Adrenal gland (tissue), 12 donors: Measurements from ENCODE around the gene HEPHL1. TPM values are rescaled to one million over a fixed set of nuclear protein-coding genes. Genes with fewer than 3 reads are reported as not detected.

Experiments used
- DNase-seq, 7 donors: peaks; one replicate each; pipeline ENCODE4 v3.0.0-alpha.2; 2019 to 2020
- H3K27ac ChIP-seq, 5 donors: fragments of 200-600 bp; sonication (generic) in 4 of 5; 1 replicate in 3 of 5; 2 replicates in 2 of 5; pipeline versions ENCODE4 v1.5.1 to v1.8.0; 2016 to 2020; ENCODE audit warnings: mild to moderate bottlenecking in 1 of 5
- H3K27me3 ChIP-seq: fragments of 200-600 bp; 2 replicates; pipeline ENCODE4 v1.8.0; 2021
- H3K36me3 ChIP-seq, 2 donors: fragments of 200-600 bp; replicated peaks in 1 of 2; 1 replicate in 1 of 2; 2 replicates in 1 of 2; pipeline versions ENCODE4 v1.5.1 to v1.8.0; 2018 to 2022
- H3K4me1 ChIP-seq, 2 donors: fragments of 200-600 bp; replicated peaks in 1 of 2; 1 replicate in 1 of 2; 2 replicates in 1 of 2; pipeline versions ENCODE4 v1.5.1 to v1.8.0; 2018 to 2021
- H3K4me3 ChIP-seq, 4 donors: fragments of 200-600 bp; sonication (generic) in 3 of 4; one replicate each; pipeline ENCODE4 v1.5.1; 2016 to 2018
- H3K9me3 ChIP-seq, 3 donors: fragments of 200-600 bp; sonication (generic) in 1 of 3; replicated peaks in 1 of 3; 1 replicate in 2 of 3; 2 replicates in 1 of 3; pipeline versions ENCODE4 v1.5.1 to v1.8.0; 2016 to 2021
- POLR2A ChIP-seq, 2 donors: fragments of 450-650 bp; IDR thresholded peaks; one replicate each; pipeline ENCODE4 v1.6.1; 2017; ENCODE audit warnings: antibody characterized with exemption in 2 of 2, mild to moderate bottlenecking in 2 of 2, moderate library complexity in 1 of 2
- WGBS, 4 donors: extraction: QIAGEN DNeasy Blood & Tissue Kit in 2 of 4; methylation state at CpG; one replicate each; pipeline versions ENCODE4 v1.1.5 to v1.1.7; 2013 to 2017; 5-methylcytosine and 5-hydroxymethylcytosine counted together
- intact Hi-C, 2 donors: fragments of 100-400 bp; cut with DNase I; formaldehyde crosslinking; loops; one replicate each; pipeline versions ENCODE4 v1.14.1 to v1.15.0; 2022 to 2023
- polyA plus RNA-seq, 3 donors: library from polyadenylated mRNA; stranded (reverse); fragments of 200-250 nt in 2 of 3; fragments of 350-450 nt in 1 of 3; fragmentation: Illumina TruSeq in 1 of 3; extraction: RNeasy Lipid Tissue Mini Kit (QIAGEN cat#74804) in 1 of 3; gene quantifications; one replicate each; pipeline ENCODE4 v1.2.3, GENCODE V29; 2013 to 2014
- total RNA-seq, 9 donors: library from RNA; depleted of rRNA in 4 of 9; stranded (reverse); fragments of >200 nt in 4 of 9; fragments of 120-200 nt in 1 of 9; fragmentation: NEBNext Ultra II Directional in 1 of 9; extraction: Animal tissue kit (Norgen Biotek cat#: 25700) in 1 of 9; gene quantifications; one replicate each; pipeline versions ENCODE4 v1.1.0 to v1.2.4, GENCODE V29; 2013 to 2023
- TF ChIP-seq, protein P1 (sequence below), 6 experiments: fragments of 450-650 bp in 4 of 6; fragments of 200-600 bp in 2 of 6; sonication (generic) in 1 of 6; IDR thresholded peaks; 1 replicate in 5 of 6; 2 replicates in 1 of 6; pipeline versions ENCODE4 v1.5.1 to v1.8.0; 2016 to 2021; ENCODE audit warnings: antibody characterized with exemption in 6 of 6, mild to moderate bottlenecking in 2 of 6, moderate library complexity in 1 of 6
- donor health status: healthy with polysubstance abuse.
- donor health status: Bipolar disorder and iron deficiency.
- donor health status: DM: yes; HTN: yes; CAD: no.
- donor health status: DM: no; HTN: no; CAD: no.
- donor health status: DM: no; HTN: no; CAD: no.
- donor health status: DM: yes; HTN: yes; CAD: no.

The HEPHL1 gene
- total and polyA plus RNA-seq, 12 donors: 0.06 TPM; not detected in 11

DNA sequence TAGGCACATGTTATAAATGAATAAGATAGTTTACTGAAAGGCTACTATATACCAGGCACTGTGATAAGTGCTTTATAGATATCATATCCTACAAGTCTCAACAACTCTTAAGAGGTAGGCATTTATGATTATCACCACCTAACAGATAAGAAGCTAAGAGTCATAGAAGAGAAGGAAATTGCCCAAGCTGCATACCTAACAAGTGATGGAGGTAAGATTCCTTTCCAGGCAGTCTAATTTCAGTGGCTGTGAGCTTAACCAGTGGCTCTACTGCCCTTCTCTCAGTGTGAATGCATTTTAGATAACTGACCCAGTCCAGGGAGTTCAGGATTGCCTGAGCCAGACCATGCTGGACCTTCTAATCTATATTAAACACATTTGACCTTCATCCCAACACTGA, 39.2 kb downstream of the HEPHL1 start:
- intact Hi-C loops: no loop called here
- no peaks in the 10 kb centered on the region for H3K9me3 ChIP-seq
- no peaks in the 10 kb centered on the region for H3K36me3 ChIP-seq
- H3K27me3 ChIP-seq: no peaks in the 10 kb centered on the region
- no peak overlapping the region for H3K4me3 ChIP-seq
- TF ChIP-seq, protein P1, sequence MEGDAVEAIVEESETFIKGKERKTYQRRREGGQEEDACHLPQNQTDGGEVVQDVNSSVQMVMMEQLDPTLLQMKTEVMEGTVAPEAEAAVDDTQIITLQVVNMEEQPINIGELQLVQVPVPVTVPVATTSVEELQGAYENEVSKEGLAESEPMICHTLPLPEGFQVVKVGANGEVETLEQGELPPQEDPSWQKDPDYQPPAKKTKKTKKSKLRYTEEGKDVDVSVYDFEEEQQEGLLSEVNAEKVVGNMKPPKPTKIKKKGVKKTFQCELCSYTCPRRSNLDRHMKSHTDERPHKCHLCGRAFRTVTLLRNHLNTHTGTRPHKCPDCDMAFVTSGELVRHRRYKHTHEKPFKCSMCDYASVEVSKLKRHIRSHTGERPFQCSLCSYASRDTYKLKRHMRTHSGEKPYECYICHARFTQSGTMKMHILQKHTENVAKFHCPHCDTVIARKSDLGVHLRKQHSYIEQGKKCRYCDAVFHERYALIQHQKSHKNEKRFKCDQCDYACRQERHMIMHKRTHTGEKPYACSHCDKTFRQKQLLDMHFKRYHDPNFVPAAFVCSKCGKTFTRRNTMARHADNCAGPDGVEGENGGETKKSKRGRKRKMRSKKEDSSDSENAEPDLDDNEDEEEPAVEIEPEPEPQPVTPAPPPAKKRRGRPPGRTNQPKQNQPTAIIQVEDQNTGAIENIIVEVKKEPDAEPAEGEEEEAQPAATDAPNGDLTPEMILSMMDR (IDR thresholded peaks at IDR 0.05): no peak
- TF ChIP-seq POLR2A (IDR thresholded peaks at IDR 0.05): no peak
- no peak overlapping the region for H3K27ac ChIP-seq
- H3K4me1 ChIP-seq: no peaks in the 10 kb centered on the region
- DNase-seq: no peak

DNA sequence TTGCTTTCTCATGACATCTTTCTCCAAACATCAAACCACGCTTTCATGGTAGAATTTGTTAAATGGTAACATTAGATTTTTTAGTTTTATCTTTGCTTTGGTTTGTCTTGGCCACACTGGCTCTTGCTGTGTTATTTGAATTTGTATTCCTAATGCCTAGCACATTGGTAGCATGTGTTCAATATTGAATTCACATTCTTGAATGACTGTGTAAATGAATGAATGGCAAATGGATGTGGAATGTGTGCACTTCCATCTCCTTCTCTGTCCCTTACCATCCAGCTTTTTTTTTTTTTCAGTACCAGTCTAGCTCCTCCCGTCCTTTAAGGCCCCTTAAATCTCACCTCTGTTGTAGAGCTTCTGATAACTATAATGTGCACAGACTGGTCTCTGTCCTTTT, 41.2 kb downstream of the HEPHL1 start:
- no peaks in the 10 kb centered on the region for H3K27me3 ChIP-seq
- H3K36me3 ChIP-seq: no peaks in the 10 kb centered on the region
- H3K4me3 ChIP-seq: no peak overlapping the region
- no peak for DNase-seq
- TF ChIP-seq, protein P1 (IDR thresholded peaks at IDR 0.05): no peak
- TF ChIP-seq POLR2A (IDR thresholded peaks at IDR 0.05): no peak
- 71 to 81% (median 75%) methylated on average over 2 of the region's 2 CpGs for WGBS, 4 donors
- H3K27ac ChIP-seq: no peak overlapping the region
- no peaks in the 10 kb centered on the region for H3K9me3 ChIP-seq
- intact Hi-C loops: no loop called here
- no peaks in the 10 kb centered on the region for H3K4me1 ChIP-seq

DNA sequence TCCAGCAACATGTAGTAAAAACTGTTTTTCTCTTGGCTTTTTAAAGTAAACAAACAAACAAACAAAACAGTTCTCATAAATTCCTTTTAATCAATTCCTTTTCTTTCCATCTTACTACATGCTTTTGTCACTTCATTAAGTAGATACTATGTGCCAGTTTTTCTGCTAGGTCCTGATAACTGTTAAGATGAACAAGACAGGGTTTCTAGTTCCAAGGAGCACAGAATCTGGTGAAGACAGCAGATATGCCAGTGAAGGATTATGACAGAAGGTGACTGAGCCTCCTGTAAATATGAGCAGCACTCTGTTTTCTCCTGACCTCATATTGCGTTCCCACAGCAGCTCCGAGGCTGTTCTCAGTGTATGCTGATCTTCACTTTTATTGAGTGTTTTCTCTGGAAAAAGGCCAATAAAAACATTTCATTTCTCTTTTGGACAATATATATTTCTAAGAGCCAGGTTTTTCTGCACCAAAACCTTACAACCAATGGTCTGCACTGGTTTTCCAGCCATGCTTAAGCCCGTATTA, 45.8 kb downstream of the HEPHL1 start:
- intact Hi-C loops: no loop called here
- H3K27me3 ChIP-seq: no peaks in the 10 kb centered on the region
- H3K36me3 ChIP-seq: no peaks in the 10 kb centered on the region
- 47 to 71% (median 54%) methylated on average over 3 of the region's 3 CpGs for WGBS, 4 donors
- no peak for DNase-seq
- H3K4me3 ChIP-seq: no peak overlapping the region
- H3K27ac ChIP-seq: no peak overlapping the region
- H3K9me3 ChIP-seq: no peaks in the 10 kb centered on the region
- TF ChIP-seq POLR2A (IDR thresholded peaks at IDR 0.05): no peak
- TF ChIP-seq, protein P1 (IDR thresholded peaks at IDR 0.05): no peak
- no peaks in the 10 kb centered on the region for H3K4me1 ChIP-seq

DNA sequence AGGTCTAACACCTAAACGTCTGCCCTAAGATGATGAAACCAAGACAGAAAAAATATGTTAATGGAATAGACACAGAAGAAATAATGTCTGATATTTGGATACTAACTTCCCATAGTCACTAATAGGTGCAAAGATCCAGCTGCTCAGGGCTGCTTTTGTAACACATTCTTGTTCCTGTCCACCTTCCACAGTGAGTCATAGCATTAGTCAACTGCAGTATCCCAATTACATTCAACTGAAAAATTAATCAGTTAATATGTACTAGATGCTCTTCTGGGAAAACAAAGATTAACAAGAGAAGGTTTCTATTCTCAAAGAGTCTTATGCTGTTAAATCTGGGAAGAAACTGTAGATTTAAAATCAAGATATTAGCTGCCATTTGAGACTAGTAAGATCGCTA, 47.6 kb downstream of the HEPHL1 start:
- WGBS, 4 donors: 63 to 83% (median 76%) methylated on average over 2 of the region's 2 CpGs
- Histone ChIP-seq H3K36me3 (no peaks in the 10 kb centered on the region), H3K4me3 (no peak overlapping the region), H3K27ac (no peak overlapping the region), H3K4me1 (no peaks in the 10 kb centered on the region), H3K27me3 (no peaks in the 10 kb centered on the region), H3K9me3 (no peaks in the 10 kb centered on the region)
- no peak for DNase-seq
- intact Hi-C loops: no loop called here
- TF ChIP-seq, protein P1 (IDR thresholded peaks at IDR 0.05): no peak
- no peak for TF ChIP-seq POLR2A (IDR thresholded peaks at IDR 0.05)
